PC-9 (cell line): ENCODE data around the gene BCL2L1.

Experiments used
- EZH2 ChIP-seq: fragments of 200-600 bp; sonication (generic); IDR thresholded peaks from 2 replicates; pipeline ENCODE4 v1.8.0; 2017; ENCODE audit warnings: antibody characterized with exemption, low read depth
- TF ChIP-seq, protein P1 (sequence below): fragments of 200-600 bp; sonication (generic); conservative IDR thresholded peaks from 2 replicates; pipeline ENCODE4 v1.6.1; 2017; ENCODE audit warnings: mixed run types, antibody characterized with exemption, mild to moderate bottlenecking, moderate library complexity

DNA sequence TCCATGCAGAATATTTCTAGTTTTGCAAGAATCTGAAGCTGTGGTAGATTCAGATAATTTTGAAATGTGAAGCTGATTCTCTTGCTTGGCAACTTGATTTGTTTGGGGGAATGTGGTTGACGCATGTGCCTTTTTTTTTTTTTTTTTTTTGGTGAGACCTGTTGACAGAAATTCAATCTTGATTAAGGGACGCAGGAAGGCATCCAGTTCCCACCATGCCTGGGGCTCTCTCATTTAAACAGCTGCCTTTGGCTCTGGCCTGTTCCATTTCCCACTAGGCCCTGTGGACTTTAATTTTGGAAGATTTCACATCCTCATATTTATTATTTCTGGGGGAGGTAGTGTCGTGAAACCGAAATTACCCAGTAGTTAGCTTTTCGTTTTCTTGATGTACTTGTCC, 25.0 kb upstream of the BCL2L1 start:
- TF ChIP-seq, protein P1, sequence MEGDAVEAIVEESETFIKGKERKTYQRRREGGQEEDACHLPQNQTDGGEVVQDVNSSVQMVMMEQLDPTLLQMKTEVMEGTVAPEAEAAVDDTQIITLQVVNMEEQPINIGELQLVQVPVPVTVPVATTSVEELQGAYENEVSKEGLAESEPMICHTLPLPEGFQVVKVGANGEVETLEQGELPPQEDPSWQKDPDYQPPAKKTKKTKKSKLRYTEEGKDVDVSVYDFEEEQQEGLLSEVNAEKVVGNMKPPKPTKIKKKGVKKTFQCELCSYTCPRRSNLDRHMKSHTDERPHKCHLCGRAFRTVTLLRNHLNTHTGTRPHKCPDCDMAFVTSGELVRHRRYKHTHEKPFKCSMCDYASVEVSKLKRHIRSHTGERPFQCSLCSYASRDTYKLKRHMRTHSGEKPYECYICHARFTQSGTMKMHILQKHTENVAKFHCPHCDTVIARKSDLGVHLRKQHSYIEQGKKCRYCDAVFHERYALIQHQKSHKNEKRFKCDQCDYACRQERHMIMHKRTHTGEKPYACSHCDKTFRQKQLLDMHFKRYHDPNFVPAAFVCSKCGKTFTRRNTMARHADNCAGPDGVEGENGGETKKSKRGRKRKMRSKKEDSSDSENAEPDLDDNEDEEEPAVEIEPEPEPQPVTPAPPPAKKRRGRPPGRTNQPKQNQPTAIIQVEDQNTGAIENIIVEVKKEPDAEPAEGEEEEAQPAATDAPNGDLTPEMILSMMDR, result no peak
- no peak for TF ChIP-seq EZH2
